ENCODE results near the gene DHX35.

GRCh38 chr20:38939686-38940085 is 22.5 kb upstream of the DHX35 start:
- no peak for TF ChIP-seq CTCF (IDR thresholded peaks at IDR 0.05)
- no peak for TF ChIP-seq EP300 (IDR thresholded peaks at IDR 0.05; ENCODE audit: low read depth)
- no peak for TF ChIP-seq POLR2AphosphoS5 (IDR thresholded peaks at IDR 0.05)
- no peak for TF ChIP-seq POLR2A (IDR thresholded peaks at IDR 0.05)
